HepG2 (cell line): ENCODE measurements around the gene PCAT6. TPM values are rescaled to one million over a fixed set of nuclear protein-coding genes. Genes with fewer than 3 reads are reported as not detected.

Experiments
- AHR ChIP-seq: IDR thresholded peaks from 2 replicates; pipeline ENCODE4 v1.6.1; 2018; ENCODE audit warnings: missing genetic modification reagents, missing compliant biosample characterization
- CAMTA2 ChIP-seq: sonication (generic); formaldehyde crosslinking; IDR thresholded peaks from 2 replicates; pipeline ENCODE4 v1.4.0; 2020; ENCODE audit warnings: mild to moderate bottlenecking, missing genetic modification reagents, borderline replicate concordance
- HNRNPK ChIP-seq: fragments of 200-400 bp; formaldehyde crosslinking; IDR thresholded peaks from 2 replicates; pipeline ENCODE4 v1.6.1; 2018; ENCODE audit warnings: low read length, low read depth, moderate library complexity, mild to moderate bottlenecking; ENCODE audit not compliant: poor library complexity, severe bottlenecking
- HNRNPUL1 ChIP-seq: fragments of 200-400 bp; formaldehyde crosslinking; IDR thresholded peaks from 2 replicates; pipeline ENCODE4 v1.6.1; 2017; ENCODE audit warnings: low read depth, mild to moderate bottlenecking, low read length, moderate library complexity
- KAT7 ChIP-seq: IDR thresholded peaks from 2 replicates; pipeline ENCODE4 v1.6.1; 2018; ENCODE audit warnings: borderline replicate concordance, missing compliant biosample characterization
- KDM1A ChIP-seq: IDR thresholded peaks from 2 replicates; pipeline ENCODE4 v1.6.1; 2016; ENCODE audit warnings: missing compliant biosample characterization
- POLR2AphosphoS5 ChIP-seq: IDR thresholded peaks from 2 replicates; pipeline ENCODE4 v1.6.1; 2012; ENCODE audit warnings: low read depth, low read length
- RAD21 ChIP-seq: fragments of 450-650 bp; formaldehyde crosslinking; IDR thresholded peaks from 2 replicates; pipeline ENCODE4 v1.5.0; 2020; ENCODE audit warnings: mild to moderate bottlenecking
- RCOR2 ChIP-seq: IDR thresholded peaks from 2 replicates; pipeline ENCODE4 v1.6.1; 2016; ENCODE audit warnings: missing biosample characterization, missing genetic modification reagents
- U2AF1 ChIP-seq: fragments of 200-400 bp; formaldehyde crosslinking; optimal IDR thresholded peaks from 2 replicates; pipeline ENCODE3; 2017; ENCODE audit warnings: mild to moderate bottlenecking, low read depth, low read length
- ZBTB7A ChIP-seq: sonication (generic); formaldehyde crosslinking; IDR thresholded peaks from 2 replicates; pipeline ENCODE4 v1.8.0; 2022; ENCODE audit warnings: mild to moderate bottlenecking, missing genetic modification reagents
- ZFP36L2 ChIP-seq: sonication (generic); formaldehyde crosslinking; IDR thresholded peaks from 2 replicates; pipeline ENCODE4 v1.4.0; 2020; ENCODE audit warnings: missing genetic modification reagents
- ZNF225 ChIP-seq: sonication (generic); formaldehyde crosslinking; IDR thresholded peaks from 2 replicates; pipeline ENCODE4 v1.4.0; 2020; ENCODE audit warnings: mild to moderate bottlenecking, missing genetic modification reagents
- ZNF672 ChIP-seq: sonication (generic); formaldehyde crosslinking; IDR thresholded peaks from 2 replicates; pipeline ENCODE4 v1.8.1; 2022; ENCODE audit warnings: missing genetic modification reagents
- ZSCAN21 ChIP-seq: sonication (generic); formaldehyde crosslinking; IDR thresholded peaks from 2 replicates; pipeline ENCODE4 v1.8.0; 2022; ENCODE audit warnings: mild to moderate bottlenecking, missing genetic modification reagents, moderate library complexity, borderline replicate concordance
- polyA plus RNA-seq, 8 experiments: library from polyadenylated mRNA; depleted of rRNA in 3 of 8; stranded (reverse) in 7 of 8; unstranded in 1 of 8; fragments of >200 nt; fragmentation: Illumina TruSeq in 4 of 8; extraction: Trizol in 4 of 8; gene quantifications; 2 replicates each; pipeline versions ENCODE4 v1.2.1 to v1.2.3, GENCODE V29; 2011 to 2016; ENCODE audit warnings: low read depth in 4 of 8, missing spikeins in 1 of 8, mixed read lengths in 1 of 8; ENCODE audit not compliant: insufficient read depth in 1 of 8
- total RNA-seq, 5 experiments: library from RNA; depleted of rRNA; stranded (reverse); fragments of >200 nt; fragmentation: Illumina TruSeq; extraction: Trizol; gene quantifications; 2 replicates each; pipeline ENCODE4 v1.2.3, GENCODE V29; 2016; ENCODE audit warnings: low read depth in 1 of 5
- TF ChIP-seq, protein P1 (sequence below): IDR thresholded peaks from 2 replicates; pipeline ENCODE4 v1.6.1; 2018; ENCODE audit warnings: missing genetic modification reagents
- TF ChIP-seq, protein P2 (sequence below): sonication (generic); formaldehyde crosslinking; IDR thresholded peaks from 2 replicates; pipeline ENCODE4 v1.4.0; 2020; ENCODE audit warnings: mild to moderate bottlenecking, missing genetic modification reagents
- TF ChIP-seq, protein P3 (sequence below): sonication (generic); formaldehyde crosslinking; IDR thresholded peaks from 2 replicates; pipeline ENCODE4 v1.4.0; 2020; ENCODE audit warnings: low read depth, mild to moderate bottlenecking, missing genetic modification reagents
- TF ChIP-seq, protein P4 (sequence below): sonication (generic); formaldehyde crosslinking; conservative IDR thresholded peaks from 2 replicates; pipeline ENCODE4 v1.4.0; 2020; ENCODE audit warnings: missing genetic modification reagents
- TF ChIP-seq, protein P5 (sequence below): sonication (generic); formaldehyde crosslinking; IDR thresholded peaks from 2 replicates; pipeline ENCODE4 v1.4.0; 2020; ENCODE audit warnings: low read depth, mild to moderate bottlenecking, missing genetic modification reagents
- TF ChIP-seq, protein P6 (sequence below): sonication (generic); formaldehyde crosslinking; IDR thresholded peaks from 2 replicates; pipeline ENCODE4 v1.4.0; 2020; ENCODE audit warnings: missing genetic modification reagents

Gene PCAT6
- total and polyA plus RNA-seq, 2 of the 13 experiments (the other 11 are each of a cell fraction or from before 2014, with no cell fraction given), result 0.60 to 4.4 TPM

DNA sequence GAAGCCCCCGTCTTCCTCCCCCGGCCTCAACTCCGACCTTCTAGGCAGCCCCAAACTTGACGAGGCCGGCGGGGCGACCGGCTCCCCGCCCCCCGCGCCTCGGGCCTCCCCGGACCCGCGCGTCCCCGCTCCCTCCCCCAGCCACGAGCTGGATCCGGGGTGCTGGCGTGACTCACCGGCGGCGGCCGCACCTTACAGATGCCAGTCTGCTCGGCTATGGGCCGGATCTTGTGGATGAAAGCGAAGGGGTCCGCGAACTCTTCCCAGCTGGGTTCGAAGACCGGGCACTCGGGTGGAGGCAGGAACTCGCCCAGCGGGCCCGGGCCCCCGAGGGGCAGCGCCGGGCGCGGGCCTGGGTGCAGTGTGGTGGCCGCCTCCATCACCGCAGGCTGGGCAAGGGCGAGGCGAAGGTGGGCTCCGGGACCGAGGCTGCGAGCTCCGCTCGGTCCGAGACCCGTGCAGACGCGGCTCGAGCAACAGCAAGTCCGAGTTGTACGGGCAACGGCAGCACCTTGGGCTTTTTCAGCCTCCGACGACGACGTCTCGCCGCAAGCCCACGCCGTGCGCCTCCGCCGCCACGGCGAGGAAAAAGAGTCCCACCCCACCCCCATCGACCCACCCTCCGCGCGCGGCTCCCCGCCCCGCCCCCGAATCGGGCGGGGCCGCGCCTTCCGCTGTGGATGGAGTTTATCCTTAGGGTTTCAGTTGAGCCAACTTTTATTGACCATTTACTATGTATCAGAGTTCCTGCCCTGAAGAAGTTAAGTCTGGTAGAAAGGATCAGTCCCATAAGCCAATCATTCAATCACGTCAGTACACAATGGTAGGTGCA lies 2.6 kb upstream of the PCAT6 start, which contains the start of gene KDM5B (continued):
- TF ChIP-seq RAD21 (CRISPR knock-in tag), result peak; percentile 12; the same call in 1 of the 2 replicates
- TF ChIP-seq ZBTB7A, result no peak; the same call in 1 of the 2 replicates
- peak; percentile 71 for TF ChIP-seq AHR
- peak; percentile 94 for TF ChIP-seq ZSCAN21 (CRISPR knock-in tag)
- TF ChIP-seq HNRNPUL1, result no peak
- TF ChIP-seq, protein P1, sequence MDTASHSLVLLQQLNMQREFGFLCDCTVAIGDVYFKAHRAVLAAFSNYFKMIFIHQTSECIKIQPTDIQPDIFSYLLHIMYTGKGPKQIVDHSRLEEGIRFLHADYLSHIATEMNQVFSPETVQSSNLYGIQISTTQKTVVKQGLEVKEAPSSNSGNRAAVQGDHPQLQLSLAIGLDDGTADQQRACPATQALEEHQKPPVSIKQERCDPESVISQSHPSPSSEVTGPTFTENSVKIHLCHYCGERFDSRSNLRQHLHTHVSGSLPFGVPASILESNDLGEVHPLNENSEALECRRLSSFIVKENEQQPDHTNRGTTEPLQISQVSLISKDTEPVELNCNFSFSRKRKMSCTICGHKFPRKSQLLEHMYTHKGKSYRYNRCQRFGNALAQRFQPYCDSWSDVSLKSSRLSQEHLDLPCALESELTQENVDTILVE (CRISPR knock-in tag), result peak; percentile 69; the same call in 1 of the 2 replicates
- TF ChIP-seq ZFP36L2 (CRISPR knock-in tag), result no peak
- TF ChIP-seq POLR2AphosphoS5, result peak; percentile 97
- 0 out of 2 replicates have a peak, but pooled peaks have one; percentile 55 for TF ChIP-seq KAT7
- TF ChIP-seq ZNF225 (CRISPR knock-in tag), result no peak
- TF ChIP-seq, protein P2, sequence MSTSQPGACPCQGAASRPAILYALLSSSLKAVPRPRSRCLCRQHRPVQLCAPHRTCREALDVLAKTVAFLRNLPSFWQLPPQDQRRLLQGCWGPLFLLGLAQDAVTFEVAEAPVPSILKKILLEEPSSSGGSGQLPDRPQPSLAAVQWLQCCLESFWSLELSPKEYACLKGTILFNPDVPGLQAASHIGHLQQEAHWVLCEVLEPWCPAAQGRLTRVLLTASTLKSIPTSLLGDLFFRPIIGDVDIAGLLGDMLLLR (CRISPR knock-in tag), result no peak
- TF ChIP-seq KDM1A (CRISPR knock-in tag), result no peak; the same call in 1 of the 2 replicates
- TF ChIP-seq, protein P3, sequence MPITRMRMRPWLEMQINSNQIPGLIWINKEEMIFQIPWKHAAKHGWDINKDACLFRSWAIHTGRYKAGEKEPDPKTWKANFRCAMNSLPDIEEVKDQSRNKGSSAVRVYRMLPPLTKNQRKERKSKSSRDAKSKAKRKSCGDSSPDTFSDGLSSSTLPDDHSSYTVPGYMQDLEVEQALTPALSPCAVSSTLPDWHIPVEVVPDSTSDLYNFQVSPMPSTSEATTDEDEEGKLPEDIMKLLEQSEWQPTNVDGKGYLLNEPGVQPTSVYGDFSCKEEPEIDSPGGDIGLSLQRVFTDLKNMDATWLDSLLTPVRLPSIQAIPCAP (CRISPR knock-in tag), result 0 out of 2 replicates have a peak, but pooled peaks have one; percentile 68
- no peak for TF ChIP-seq ZNF672 (CRISPR knock-in tag)
- TF ChIP-seq, protein P4, sequence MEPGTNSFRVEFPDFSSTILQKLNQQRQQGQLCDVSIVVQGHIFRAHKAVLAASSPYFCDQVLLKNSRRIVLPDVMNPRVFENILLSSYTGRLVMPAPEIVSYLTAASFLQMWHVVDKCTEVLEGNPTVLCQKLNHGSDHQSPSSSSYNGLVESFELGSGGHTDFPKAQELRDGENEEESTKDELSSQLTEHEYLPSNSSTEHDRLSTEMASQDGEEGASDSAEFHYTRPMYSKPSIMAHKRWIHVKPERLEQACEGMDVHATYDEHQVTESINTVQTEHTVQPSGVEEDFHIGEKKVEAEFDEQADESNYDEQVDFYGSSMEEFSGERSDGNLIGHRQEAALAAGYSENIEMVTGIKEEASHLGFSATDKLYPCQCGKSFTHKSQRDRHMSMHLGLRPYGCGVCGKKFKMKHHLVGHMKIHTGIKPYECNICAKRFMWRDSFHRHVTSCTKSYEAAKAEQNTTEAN (CRISPR knock-in tag), result no peak; the same call in 1 of the 2 replicates
- TF ChIP-seq CAMTA2, result no peak
- peak; percentile 48 for TF ChIP-seq RCOR2 (CRISPR knock-in tag)
- TF ChIP-seq, protein P5, sequence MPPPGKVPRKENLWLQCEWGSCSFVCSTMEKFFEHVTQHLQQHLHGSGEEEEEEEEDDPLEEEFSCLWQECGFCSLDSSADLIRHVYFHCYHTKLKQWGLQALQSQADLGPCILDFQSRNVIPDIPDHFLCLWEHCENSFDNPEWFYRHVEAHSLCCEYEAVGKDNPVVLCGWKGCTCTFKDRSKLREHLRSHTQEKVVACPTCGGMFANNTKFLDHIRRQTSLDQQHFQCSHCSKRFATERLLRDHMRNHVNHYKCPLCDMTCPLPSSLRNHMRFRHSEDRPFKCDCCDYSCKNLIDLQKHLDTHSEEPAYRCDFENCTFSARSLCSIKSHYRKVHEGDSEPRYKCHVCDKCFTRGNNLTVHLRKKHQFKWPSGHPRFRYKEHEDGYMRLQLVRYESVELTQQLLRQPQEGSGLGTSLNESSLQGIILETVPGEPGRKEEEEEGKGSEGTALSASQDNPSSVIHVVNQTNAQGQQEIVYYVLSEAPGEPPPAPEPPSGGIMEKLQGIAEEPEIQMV (CRISPR knock-in tag), result no peak
- TF ChIP-seq, protein P6, sequence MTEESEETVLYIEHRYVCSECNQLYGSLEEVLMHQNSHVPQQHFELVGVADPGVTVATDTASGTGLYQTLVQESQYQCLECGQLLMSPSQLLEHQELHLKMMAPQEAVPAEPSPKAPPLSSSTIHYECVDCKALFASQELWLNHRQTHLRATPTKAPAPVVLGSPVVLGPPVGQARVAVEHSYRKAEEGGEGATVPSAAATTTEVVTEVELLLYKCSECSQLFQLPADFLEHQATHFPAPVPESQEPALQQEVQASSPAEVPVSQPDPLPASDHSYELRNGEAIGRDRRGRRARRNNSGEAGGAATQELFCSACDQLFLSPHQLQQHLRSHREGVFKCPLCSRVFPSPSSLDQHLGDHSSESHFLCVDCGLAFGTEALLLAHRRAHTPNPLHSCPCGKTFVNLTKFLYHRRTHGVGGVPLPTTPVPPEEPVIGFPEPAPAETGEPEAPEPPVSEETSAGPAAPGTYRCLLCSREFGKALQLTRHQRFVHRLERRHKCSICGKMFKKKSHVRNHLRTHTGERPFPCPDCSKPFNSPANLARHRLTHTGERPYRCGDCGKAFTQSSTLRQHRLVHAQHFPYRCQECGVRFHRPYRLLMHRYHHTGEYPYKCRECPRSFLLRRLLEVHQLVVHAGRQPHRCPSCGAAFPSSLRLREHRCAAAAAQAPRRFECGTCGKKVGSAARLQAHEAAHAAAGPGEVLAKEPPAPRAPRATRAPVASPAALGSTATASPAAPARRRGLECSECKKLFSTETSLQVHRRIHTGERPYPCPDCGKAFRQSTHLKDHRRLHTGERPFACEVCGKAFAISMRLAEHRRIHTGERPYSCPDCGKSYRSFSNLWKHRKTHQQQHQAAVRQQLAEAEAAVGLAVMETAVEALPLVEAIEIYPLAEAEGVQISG (CRISPR knock-in tag), result peak; percentile 77
- TF ChIP-seq U2AF1, result no peak
- peak; percentile 74 for TF ChIP-seq HNRNPK
